ENCODE results near the gene SH3RF3. TPM values are rescaled to one million over a fixed set of nuclear protein-coding genes. Genes with fewer than 3 reads are reported as not detected.

SH3RF3 gene
- total RNA-seq, 4 donors from 2014 or later: 2.8 to 5.7 (median 3.0) TPM

DNA sequence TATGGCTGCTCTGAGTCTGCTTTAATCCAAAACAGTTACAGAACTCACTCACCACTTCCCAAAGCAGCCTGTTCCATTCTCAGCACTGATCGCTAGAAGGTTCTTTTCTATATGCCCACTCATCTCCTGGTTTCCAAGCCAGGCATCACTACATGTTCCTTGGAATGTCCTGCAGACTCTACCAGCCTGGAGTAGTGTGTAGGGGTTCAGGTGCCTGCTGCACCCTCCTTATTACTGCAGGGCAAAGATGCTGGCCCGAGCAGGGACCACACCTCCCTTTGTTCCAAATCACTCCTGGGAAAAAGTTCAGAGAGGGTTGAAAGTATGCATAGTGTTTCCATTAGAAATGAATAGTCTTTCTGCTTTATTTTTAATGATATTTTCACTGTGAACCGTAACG, 196.6 kb downstream of the SH3RF3 start:
- no peaks in the 10 kb centered on the region for H3K9me3 ChIP-seq
- TF ChIP-seq, protein P1, sequence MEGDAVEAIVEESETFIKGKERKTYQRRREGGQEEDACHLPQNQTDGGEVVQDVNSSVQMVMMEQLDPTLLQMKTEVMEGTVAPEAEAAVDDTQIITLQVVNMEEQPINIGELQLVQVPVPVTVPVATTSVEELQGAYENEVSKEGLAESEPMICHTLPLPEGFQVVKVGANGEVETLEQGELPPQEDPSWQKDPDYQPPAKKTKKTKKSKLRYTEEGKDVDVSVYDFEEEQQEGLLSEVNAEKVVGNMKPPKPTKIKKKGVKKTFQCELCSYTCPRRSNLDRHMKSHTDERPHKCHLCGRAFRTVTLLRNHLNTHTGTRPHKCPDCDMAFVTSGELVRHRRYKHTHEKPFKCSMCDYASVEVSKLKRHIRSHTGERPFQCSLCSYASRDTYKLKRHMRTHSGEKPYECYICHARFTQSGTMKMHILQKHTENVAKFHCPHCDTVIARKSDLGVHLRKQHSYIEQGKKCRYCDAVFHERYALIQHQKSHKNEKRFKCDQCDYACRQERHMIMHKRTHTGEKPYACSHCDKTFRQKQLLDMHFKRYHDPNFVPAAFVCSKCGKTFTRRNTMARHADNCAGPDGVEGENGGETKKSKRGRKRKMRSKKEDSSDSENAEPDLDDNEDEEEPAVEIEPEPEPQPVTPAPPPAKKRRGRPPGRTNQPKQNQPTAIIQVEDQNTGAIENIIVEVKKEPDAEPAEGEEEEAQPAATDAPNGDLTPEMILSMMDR (IDR thresholded peaks at IDR 0.05 in 4 of 5, conservative IDR thresholded peaks at IDR 0.05 in 1 of 5): no peak
- TF ChIP-seq POLR2A (IDR thresholded peaks at IDR 0.05): no peak
- peaks cover 36 to 56% of the 10 kb centered on the region in 2 donors for H3K4me1 ChIP-seq
- DNase-seq: no peak
- no peaks in the 10 kb centered on the region for H3K27me3 ChIP-seq
- ATAC-seq: no peak
- no peaks in the 10 kb centered on the region for H3K36me3 ChIP-seq
- H3K27ac ChIP-seq: peak overlapping the region in 3 of 4 donors; percentile 34 to 59 (median 35)
- intact Hi-C loops (cut with DNase I; ENCODE audit: low total_unique reads): no loop called here
- in situ Hi-C loops (cut with MboI; ENCODE audit: low sequenced_read_pairs in 4 of 4): no loop called here
- H3K4me3 ChIP-seq: no peak overlapping the region

DNA sequence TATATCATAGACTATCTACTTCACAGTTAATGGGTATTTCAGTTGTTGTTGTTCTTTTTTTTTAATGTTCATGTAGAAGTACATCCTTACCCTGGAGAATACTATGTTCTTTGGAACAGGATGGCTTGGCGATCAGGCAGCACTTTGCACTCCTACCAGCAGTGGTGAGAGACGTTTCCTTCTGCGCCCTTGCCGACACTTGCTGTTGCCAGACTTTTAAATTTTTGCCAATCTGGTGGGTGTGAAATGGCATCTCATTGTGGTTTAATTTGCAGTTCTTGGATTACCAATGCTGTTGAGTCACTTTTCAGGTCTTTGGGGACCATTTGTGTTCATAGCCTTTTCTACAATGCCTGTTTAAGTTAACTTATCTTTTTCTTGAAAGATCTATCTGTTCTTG, 197.3 kb downstream of the SH3RF3 start:
- Histone ChIP-seq H3K4me3 (no peak overlapping the region), H3K27me3 (no peaks in the 10 kb centered on the region), H3K27ac (peak overlapping the region in 2 of 4 donors; percentile 35 to 59), H3K9me3 (no peaks in the 10 kb centered on the region), H3K36me3 (no peaks in the 10 kb centered on the region), H3K4me1 (peaks cover 33 to 52% of the 10 kb centered on the region in 2 donors)
- in situ Hi-C loops (cut with MboI; ENCODE audit: low sequenced_read_pairs in 4 of 4) (no loop called here), intact Hi-C loops (cut with DNase I; ENCODE audit: low total_unique reads) (no loop called here)
- ATAC-seq (no peak), DNase-seq (no peak)
- no peak for TF ChIP-seq POLR2A (IDR thresholded peaks at IDR 0.05)
- TF ChIP-seq, protein P1 (IDR thresholded peaks at IDR 0.05 in 4 of 5, conservative IDR thresholded peaks at IDR 0.05 in 1 of 5): no peak

DNA sequence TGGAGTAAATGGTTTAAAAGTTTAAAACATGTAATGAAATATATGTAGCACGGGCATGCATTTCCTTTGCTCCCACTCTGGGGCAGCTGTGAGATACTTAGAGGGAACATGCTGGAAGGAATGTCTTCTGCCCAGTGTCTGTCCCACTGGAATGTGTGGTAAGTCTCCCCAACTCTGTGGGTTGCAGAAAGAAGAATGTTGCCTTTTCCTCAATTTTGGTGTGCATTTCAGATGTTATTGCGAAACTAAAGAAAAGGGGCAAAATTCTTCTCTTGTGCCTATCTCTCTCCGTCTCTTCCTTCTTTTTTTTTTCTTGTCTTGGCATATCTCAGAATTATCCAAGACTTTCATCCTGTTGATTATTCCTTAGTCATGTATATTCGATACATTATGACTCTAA, 201.1 kb downstream of the SH3RF3 start:
- Histone ChIP-seq H3K4me1 (peaks cover 13 to 36% of the 10 kb centered on the region in 2 donors), H3K36me3 (no peaks in the 10 kb centered on the region), H3K27ac (no peak overlapping the region), H3K9me3 (no peaks in the 10 kb centered on the region), H3K4me3 (no peak overlapping the region), H3K27me3 (no peaks in the 10 kb centered on the region)
- in situ Hi-C loops (cut with MboI; ENCODE audit: low sequenced_read_pairs in 4 of 4) (no loop called here), intact Hi-C loops (cut with DNase I; ENCODE audit: low total_unique reads) (no loop called here)
- DNase-seq: no peak
- ATAC-seq: no peak
- TF ChIP-seq, protein P1 (IDR thresholded peaks at IDR 0.05 in 4 of 5, conservative IDR thresholded peaks at IDR 0.05 in 1 of 5): no peak
- TF ChIP-seq POLR2A (IDR thresholded peaks at IDR 0.05): no peak

DNA sequence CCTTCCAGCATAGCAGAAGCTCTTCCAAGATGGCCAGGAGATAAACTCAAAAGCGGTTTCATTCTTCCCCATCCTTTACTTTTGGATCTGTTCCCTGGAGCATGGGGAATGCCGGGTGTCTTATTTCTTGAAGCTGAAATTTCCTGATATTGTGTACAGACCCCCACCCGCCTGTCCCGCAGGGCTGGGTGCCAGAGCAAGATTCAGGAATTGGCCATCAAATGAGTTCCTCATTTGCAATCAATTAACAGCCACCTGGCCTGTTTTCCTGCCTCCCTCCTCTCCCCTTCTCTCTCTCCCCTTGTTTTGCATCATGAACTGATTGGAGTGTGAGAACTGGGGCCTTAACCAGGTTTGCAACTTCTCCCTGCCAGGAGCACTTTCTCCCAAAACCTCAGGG, 202.1 kb downstream of the SH3RF3 start:
- peaks cover 7 to 28% of the 10 kb centered on the region in 2 donors for H3K4me1 ChIP-seq
- TF ChIP-seq POLR2A (IDR thresholded peaks at IDR 0.05): no peak
- TF ChIP-seq, protein P1 (IDR thresholded peaks at IDR 0.05 in 4 of 5, conservative IDR thresholded peaks at IDR 0.05 in 1 of 5): no peak
- no peaks in the 10 kb centered on the region for H3K27me3 ChIP-seq
- no peak overlapping the region for H3K27ac ChIP-seq
- intact Hi-C loops (cut with DNase I; ENCODE audit: low total_unique reads) (no loop called here), in situ Hi-C loops (cut with MboI; ENCODE audit: low sequenced_read_pairs in 4 of 4) (no loop called here)
- no peaks in the 10 kb centered on the region for H3K9me3 ChIP-seq
- DNase-seq: no peak
- no peak overlapping the region for H3K4me3 ChIP-seq
- H3K36me3 ChIP-seq: no peaks in the 10 kb centered on the region
- no peak for ATAC-seq
